GM19193 (cell line): Measurements from ENCODE around the gene TCHHL1.

Experiments used
- POLR2A ChIP-seq: IDR thresholded peaks from 4 replicates; pipeline ENCODE4 v1.6.1; 2011; ENCODE audit not compliant: insufficient read depth, insufficient read length; ENCODE audit errors: extremely low read depth

Gene TCHHL1

GRCh38 chr1:152050886-152051675 lies 37.8 kb downstream of the TCHHL1 start:
- no peak for TF ChIP-seq POLR2A

DNA sequence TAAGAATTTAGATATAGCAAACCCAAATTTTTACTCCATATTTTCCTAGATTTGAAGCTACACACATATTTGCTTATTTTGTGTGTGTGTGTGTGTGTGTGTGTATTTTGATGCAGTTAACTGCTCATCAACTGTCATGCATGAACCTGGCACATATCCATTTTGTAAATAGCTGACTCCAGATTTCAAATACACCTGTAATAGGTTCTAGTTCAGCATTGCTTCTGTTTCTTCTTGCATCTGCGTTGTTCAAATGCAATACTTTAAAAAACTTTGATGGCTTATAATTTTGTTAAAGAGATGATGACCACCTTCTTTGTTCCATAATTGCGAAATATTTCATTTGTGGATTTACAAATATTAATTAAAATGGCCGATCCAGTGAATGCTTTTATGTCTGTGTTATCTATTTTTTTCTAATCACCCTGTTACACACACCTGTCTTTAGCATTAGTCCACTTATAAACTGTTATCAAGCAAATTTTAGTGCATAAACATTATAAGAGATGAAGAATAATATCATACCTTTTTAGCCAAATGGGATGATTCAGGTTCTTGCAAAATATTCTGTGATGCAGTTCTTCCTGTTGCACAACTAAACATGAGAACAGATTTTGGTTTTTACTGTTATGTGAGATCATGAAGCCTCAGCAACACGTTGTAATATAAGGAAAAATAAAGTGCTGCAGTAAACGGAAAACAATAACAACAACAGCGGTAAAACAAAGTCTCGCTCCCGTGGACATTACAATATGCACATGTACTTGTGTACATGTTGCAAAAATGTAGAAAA lies 39.4 kb downstream of the TCHHL1 start:
- TF ChIP-seq POLR2A: no peak

- TF ChIP-seq POLR2A: no peak
These were observed 40.4 kb downstream of the TCHHL1 start for GRCh38 chr1:152048416-152049009.

DNA sequence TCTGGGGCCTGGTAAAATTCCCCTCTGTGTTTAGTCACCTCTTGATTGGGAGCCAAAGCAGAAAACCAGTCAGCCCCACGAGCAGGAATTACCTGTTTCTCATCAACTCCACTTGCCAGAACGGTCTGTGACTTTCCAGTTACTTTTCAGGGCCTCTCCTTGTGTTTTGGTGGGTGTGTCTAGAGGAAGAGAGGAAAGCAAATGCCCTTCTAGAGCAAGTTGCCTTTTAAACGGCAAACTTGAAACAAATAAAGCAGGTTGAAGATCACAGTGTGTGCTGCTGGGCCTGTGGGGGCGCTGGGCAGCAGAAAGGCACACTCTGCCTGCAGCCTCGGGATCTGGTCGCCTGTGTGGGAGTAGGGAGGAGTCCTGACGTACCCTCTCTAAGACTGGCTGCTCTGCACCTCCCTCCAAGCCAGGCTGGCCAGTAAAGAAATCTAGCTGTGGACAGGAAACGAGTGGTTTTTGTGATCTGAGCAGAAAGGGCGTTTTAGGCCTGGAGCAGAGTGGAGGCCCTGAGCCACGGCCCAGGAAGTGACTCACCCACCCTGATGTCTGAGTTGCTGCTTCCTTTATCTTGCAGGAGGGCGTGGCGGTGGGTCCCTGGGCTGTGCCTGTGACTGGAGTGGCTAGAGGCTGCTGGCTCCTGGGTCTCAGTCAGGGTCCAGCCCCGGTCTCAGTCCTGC lies 41.0 kb downstream of the TCHHL1 start:
- peak; percentile 82 for TF ChIP-seq POLR2A

DNA sequence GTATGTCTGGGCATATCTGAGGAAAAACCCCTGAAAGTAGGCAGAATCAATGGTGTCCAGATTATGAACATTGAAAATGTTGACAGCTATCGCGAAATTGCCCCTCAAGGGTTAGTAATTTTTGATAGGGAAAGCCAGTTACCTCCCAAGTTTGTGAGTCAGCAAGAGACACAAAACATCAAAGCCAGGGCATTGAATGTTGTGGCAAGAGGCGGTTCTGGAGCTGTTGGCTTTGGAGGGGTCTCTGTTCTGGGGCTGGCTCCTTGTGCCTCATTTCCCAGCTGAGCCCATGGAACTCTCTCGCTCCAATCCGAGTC lies 41.5 kb downstream of the TCHHL1 start:
- TF ChIP-seq POLR2A: no peak

DNA sequence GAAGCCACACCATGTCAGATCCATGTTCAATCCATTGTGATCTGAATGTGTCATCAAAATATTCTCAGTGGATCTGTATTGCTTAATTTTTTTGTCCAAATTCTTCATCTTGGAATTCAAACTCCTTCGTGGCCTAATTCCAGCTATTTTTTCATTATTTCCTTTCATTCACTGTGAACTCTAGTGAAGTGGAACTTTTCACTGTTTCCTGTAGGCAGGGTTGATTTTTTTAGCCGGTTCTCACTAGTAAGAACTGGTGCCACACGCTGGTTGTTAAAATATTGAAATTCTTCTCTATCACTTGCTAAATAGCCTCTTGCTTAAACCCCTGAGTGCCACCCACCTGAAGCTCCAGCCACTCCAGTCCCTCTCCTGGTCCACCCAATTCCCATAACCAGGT lies 44.5 kb downstream of the TCHHL1 start:
- no peak for TF ChIP-seq POLR2A

GRCh38 chr1:152043870-152044269 lies 45.0 kb downstream of the TCHHL1 start:
- no peak for TF ChIP-seq POLR2A

DNA sequence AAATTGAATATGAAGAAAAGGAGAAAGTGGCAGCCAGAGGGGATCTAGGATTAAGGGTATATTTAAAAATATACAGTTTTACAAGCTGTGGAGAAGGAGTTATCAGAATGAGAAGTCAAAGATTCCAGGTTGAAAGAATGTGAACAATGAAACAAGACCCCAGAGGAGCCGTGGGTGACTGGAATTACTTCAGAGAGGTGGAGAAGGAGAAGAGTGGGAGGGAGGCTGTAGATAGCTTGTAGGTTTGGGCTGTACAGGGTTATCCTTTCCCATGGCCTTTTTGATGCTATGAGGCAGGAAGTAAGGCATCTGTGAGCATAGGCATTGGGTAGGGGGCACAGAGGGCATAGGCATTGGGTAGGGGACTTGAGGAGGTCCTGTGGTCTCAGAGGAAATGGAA lies 46.8 kb downstream of the TCHHL1 start:
- no peak for TF ChIP-seq POLR2A

DNA sequence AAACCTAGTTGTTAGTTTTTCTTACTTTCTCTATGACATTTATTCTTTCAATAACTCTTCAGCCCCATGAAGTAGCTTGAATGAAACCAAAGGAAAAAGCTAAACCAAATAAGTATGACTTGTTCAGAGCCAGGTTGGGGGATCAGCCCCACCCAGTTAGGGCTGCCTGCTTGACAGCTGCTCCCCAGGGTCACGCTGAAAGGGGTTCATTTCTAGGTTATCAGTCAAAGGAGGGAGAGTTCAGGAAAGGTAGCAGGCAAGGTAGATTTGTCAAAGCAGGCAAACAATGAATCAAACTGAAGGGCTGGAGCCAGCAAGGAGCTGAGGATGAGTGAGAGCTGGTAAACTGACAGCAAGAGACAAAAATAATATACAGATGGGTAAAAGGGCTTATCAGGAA lies 49.0 kb downstream of the TCHHL1 start:
- no peak for TF ChIP-seq POLR2A

GRCh38 chr1:152039461-152039860 lies 49.4 kb downstream of the TCHHL1 start:
- no peak for TF ChIP-seq POLR2A

DNA sequence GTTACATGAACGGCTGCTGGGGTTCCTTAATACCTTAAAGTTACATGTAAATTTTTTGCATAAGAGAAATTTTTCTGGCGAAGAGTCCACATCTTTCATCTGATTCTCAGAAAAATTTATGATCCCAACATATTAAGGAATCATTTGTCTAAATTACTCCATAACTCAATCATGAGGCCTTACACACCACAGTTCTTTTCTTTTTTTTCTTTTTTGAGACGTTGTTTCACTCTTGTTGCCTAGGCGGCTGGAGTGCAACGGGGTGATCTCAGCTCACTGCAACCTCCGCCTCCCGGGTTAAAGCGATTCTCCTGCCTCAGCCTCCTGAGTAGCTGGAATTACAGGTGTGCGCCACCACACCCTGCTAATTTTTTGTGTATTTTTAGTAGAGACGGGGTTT lies 50.0 kb downstream of the TCHHL1 start:
- TF ChIP-seq POLR2A: no peak

- TF ChIP-seq POLR2A: peak; percentile 69
These were observed 52.3 kb downstream of the TCHHL1 start, which contains the start of gene S100A11 for GRCh38 chr1:152036267-152037216. TSS of gene S100A11 (minus strand) at chr1:152037004. CDS start at chr1:152036915, 89 bp downstream.

DNA sequence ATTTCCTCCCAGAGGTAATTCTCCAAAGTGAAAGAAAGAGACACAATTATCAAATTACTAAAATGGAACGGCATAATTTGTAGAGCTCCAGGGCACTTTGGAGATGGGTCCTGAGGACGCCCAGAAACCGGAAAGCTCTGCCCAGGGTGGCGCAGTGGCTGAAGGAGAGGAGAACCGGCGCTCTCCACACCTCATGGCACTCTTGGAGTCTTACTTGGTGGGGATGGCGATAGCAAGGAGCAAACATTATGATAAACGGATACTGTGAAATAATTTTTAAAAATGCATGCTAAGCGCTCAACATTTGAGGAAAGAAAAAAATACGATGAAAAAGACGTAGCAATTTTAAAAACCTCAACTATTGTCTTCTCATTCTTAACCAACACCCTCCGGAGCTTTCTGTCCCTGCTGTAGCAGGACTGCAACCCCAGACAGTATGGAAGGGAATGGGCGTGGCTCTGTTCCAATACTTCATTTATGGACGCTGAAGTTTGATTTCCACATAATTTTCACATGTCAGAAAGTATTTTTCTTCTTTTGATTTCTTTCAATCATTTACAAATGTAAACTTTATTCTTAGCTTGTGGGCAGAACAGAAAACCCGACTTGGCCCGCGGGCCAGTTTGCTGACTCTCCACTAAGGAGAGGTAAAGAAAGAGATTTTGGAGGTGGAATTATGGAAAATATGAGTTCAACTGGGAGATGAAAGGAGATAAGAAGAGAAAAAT lies 53.2 kb downstream of the TCHHL1 start:
- TF ChIP-seq POLR2A: no peak
